Osteoblast (primary cell): ENCODE results near the gene IFITM5. TPM values are rescaled to one million over a fixed set of nuclear protein-coding genes. Genes with fewer than 3 reads are reported as not detected.

Experiments
- DNase-seq: peaks from one replicate; pipeline ENCODE4 v3.0.0; 2011; ENCODE audit warnings: low spot score, mixed read lengths; ENCODE audit not compliant: insufficient read length; ENCODE audit errors: missing footprints
- H2AFZ ChIP-seq: 2 replicates; pipeline ENCODE4 v1.6.0; 2011; ENCODE audit warnings: mild to moderate bottlenecking, low read length
- H3K27ac ChIP-seq: 2 replicates; pipeline ENCODE4 v1.5.1; 2011; ENCODE audit warnings: mild to moderate bottlenecking, low read depth, low read length, moderate library complexity
- H3K27me3 ChIP-seq: 2 replicates; pipeline ENCODE4 v1.6.0; 2012; ENCODE audit warnings: mild to moderate bottlenecking, control low read depth, inconsistent platforms, low read length, moderate library complexity; ENCODE audit not compliant: insufficient read depth
- H3K36me3 ChIP-seq: 2 replicates; pipeline ENCODE4 v1.5.1; 2011; ENCODE audit warnings: mild to moderate bottlenecking, low read length, control low read depth, moderate library complexity; ENCODE audit not compliant: insufficient read depth
- H3K4me1 ChIP-seq: 2 replicates; pipeline ENCODE4 v1.5.1; 2011; ENCODE audit warnings: mild to moderate bottlenecking, low read length, control low read depth, moderate library complexity; ENCODE audit not compliant: insufficient read depth
- H3K4me2 ChIP-seq: 2 replicates; pipeline ENCODE4 v1.6.0; 2011; ENCODE audit warnings: mild to moderate bottlenecking, low read length; ENCODE audit not compliant: insufficient read depth
- H3K4me3 ChIP-seq: fragments of 200-600 bp; sonication (generic); 3 replicates; pipeline ENCODE4 v1.5.1; 2012; ENCODE audit warnings: mild to moderate bottlenecking, low read length, inconsistent platforms; ENCODE audit not compliant: insufficient read depth
- H3K79me2 ChIP-seq: 2 replicates; pipeline ENCODE4 v1.6.0; 2012; ENCODE audit warnings: mild to moderate bottlenecking, low read length, control low read depth, inconsistent platforms; ENCODE audit not compliant: insufficient read depth
- H3K9me3 ChIP-seq: 2 replicates; pipeline ENCODE4 v1.5.1; 2011; ENCODE audit warnings: low read depth, low read length, control low read depth
- H4K20me1 ChIP-seq: 2 replicates; pipeline ENCODE4 v1.6.0; 2012; ENCODE audit warnings: mild to moderate bottlenecking, low read length, control low read depth; ENCODE audit not compliant: insufficient read depth
- total RNA-seq: library from RNA; depleted of rRNA; stranded (reverse); fragments of >200 nt; gene quantifications from 2 replicates; pipeline ENCODE4 v1.2.3, GENCODE V29; 2012
- TF ChIP-seq, protein P1 (sequence below): IDR thresholded peaks from 2 replicates; pipeline ENCODE4 v1.5.1; 2011; ENCODE audit warnings: mild to moderate bottlenecking, low read depth, low read length, moderate library complexity; ENCODE audit errors: extremely low read depth

Gene IFITM5
- total RNA-seq, 1 donor = not detected

DNA sequence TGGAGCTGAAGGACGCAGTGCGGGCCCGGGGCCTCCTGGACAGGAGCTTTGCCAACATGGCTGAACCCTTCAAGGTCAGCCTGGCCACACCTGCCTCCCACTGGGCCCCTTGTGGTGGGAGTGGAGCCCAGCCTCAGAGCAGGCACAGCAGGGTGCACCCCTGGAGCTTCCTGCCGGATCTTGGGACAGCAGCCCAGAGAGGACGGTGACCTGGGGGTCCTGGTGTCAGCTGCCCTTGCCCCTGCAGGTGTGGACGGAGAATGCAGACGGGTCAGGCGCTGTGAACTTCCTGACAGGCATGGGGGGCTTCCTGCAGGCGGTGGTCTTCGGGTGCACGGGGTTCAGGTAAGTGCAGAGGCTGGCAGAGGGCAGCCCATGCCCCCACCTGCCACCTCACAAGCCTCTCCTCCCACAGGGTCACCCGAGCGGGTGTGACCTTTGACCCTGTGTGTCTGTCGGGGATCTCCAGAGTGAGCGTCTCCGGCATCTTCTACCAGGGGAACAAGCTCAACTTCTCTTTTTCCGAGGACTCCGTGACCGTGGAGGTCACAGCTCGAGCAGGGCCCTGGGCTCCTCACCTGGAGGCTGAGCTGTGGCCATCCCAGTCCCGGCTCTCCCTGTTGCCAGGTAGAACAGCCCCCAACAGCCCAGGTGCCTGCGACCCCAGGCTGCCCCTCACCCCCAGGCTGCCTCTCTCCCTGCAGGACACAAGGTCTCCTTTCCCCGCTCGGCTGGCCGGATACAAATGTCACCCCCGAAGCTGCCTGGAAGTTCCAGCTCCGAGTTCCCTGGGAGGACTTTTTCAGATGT is 5.3 kb downstream of the IFITM5 start:
- H4K20me1 ChIP-seq = no peaks in the 10 kb centered on the region
- peak; percentile 86 for DNase-seq

DNA sequence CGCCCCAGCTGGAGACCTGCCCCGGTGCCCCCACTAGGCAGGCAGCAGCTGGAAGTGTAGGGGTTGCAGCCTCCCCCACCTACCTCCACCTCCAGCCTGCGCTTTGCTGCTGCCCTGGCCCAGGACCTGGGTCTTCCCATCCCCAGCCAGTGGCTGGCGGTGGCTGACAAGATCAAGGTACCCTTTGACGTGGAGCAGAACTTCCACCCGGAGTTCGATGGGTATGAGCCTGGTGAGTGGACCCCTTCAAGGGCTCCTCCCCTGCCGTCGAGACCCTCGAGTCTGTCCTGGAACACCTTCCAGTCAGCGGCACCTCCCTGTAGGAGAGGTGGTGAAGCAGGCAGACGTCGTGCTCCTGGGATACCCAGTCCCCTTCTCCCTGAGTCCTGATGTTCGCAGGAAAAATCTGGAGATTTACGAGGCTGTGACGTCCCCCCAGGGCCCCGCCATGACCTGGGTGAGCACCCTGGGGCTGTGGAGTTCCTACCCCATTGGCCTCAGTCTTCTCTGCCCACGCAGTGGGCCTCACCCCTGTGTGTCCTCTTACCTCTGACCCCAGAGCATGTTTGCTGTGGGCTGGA is 6.0 kb downstream of the IFITM5 start:
- no peak overlapping the region for H3K27ac ChIP-seq
- H3K36me3 ChIP-seq = no peaks in the 10 kb centered on the region
- TF ChIP-seq, protein P1, sequence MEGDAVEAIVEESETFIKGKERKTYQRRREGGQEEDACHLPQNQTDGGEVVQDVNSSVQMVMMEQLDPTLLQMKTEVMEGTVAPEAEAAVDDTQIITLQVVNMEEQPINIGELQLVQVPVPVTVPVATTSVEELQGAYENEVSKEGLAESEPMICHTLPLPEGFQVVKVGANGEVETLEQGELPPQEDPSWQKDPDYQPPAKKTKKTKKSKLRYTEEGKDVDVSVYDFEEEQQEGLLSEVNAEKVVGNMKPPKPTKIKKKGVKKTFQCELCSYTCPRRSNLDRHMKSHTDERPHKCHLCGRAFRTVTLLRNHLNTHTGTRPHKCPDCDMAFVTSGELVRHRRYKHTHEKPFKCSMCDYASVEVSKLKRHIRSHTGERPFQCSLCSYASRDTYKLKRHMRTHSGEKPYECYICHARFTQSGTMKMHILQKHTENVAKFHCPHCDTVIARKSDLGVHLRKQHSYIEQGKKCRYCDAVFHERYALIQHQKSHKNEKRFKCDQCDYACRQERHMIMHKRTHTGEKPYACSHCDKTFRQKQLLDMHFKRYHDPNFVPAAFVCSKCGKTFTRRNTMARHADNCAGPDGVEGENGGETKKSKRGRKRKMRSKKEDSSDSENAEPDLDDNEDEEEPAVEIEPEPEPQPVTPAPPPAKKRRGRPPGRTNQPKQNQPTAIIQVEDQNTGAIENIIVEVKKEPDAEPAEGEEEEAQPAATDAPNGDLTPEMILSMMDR = no peak
- H4K20me1 ChIP-seq = no peaks in the 10 kb centered on the region
- H3K27me3 ChIP-seq = peaks cover 11% of the 10 kb centered on the region
- H3K9me3 ChIP-seq = no peaks in the 10 kb centered on the region
- no peak overlapping the region for H3K4me3 ChIP-seq
- no peak overlapping the region for H3K4me2 ChIP-seq
- no peaks in the 10 kb centered on the region for H3K79me2 ChIP-seq
- DNase-seq = peak; percentile 74
- peaks cover under 1% of the 10 kb centered on the region for H3K4me1 ChIP-seq
- H2AFZ ChIP-seq = no peak overlapping the region

More for the DNA sequence above, 5.3 kb downstream of the IFITM5 start:
- H3K4me3 ChIP-seq = no peak overlapping the region
- H3K79me2 ChIP-seq = no peaks in the 10 kb centered on the region
- no peak overlapping the region for H2AFZ ChIP-seq
- H3K9me3 ChIP-seq = no peaks in the 10 kb centered on the region
- TF ChIP-seq, protein P1 = no peak
- peaks cover 15% of the 10 kb centered on the region for H3K27me3 ChIP-seq
- H3K4me1 ChIP-seq = no peaks in the 10 kb centered on the region
- H3K27ac ChIP-seq = no peak overlapping the region
- no peak overlapping the region for H3K4me2 ChIP-seq
- H3K36me3 ChIP-seq = no peaks in the 10 kb centered on the region

DNA sequence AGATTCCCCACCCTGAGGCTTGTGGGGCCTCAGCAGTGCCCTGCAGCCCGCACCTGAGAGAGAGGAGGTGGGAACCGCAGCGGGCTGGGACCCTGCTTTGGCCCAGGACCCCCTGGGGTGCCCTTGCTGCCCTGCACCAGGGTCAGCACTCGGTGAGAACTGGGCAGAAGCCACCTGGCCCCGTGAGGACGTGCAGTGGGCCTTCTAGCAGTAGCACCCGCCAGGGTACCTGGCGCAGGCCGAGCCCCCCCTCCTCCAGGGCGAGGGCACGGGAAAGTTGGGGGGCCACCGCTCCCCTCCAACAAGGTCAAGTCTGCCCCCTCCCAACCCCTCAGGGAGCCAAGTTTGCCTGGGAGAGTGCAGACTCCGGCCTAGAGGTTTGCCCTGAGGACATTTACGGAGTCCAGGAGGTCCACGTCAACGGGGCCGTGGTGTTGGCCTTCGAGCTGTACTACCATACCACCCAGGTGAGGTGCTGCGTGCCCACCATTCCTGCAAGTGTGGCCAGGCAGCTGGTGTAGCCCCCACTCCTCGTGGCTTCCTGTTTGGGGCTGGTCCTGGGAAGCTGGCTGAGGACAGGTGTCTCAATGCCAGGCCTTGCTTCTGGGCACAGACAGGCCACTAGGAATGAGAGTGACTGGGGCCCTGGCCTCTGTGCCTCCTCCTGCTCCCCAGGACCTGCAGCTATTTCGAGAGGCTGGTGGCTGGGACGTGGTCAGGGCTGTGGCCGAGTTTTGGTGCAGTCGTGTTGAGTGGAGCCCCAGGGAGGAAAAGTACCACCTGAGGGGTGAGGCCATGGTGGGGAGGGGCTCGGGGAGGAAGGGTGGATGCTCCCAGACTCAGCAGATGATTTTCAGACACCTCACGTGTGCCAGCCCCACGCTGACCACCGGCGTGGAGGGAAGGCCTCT is 6.9 kb downstream of the IFITM5 start:
- no peak overlapping the region for H3K4me2 ChIP-seq

More for the DNA sequence above, 6.9 kb downstream of the IFITM5 start:
- Histone ChIP-seq H4K20me1 (no peaks in the 10 kb centered on the region), H3K27ac (no peak overlapping the region), H3K9me3 (no peaks in the 10 kb centered on the region), H2AFZ (no peak overlapping the region), H3K36me3 (no peaks in the 10 kb centered on the region), H3K79me2 (no peaks in the 10 kb centered on the region), H3K27me3 (peaks cover 11% of the 10 kb centered on the region), H3K4me1 (peaks cover 4% of the 10 kb centered on the region), H3K4me3 (no peak overlapping the region)
- TF ChIP-seq, protein P1 = no peak
- peak; percentile 90 for DNase-seq
